GM12873 (cell line): ENCODE data around the gene PPIF.

Experiments used
- TF ChIP-seq, protein P1 (sequence below): IDR thresholded peaks from 2 replicates; pipeline ENCODE4 v1.5.1; 2012; ENCODE audit warnings: low read depth, mild to moderate bottlenecking, moderate library complexity, low read length, control low read depth; ENCODE audit not compliant: insufficient read depth; ENCODE audit errors: missing control alignments

The PPIF gene

GRCh38 chr10:79401015-79401921 is 54.0 kb downstream of the PPIF start:
- TF ChIP-seq, protein P1, sequence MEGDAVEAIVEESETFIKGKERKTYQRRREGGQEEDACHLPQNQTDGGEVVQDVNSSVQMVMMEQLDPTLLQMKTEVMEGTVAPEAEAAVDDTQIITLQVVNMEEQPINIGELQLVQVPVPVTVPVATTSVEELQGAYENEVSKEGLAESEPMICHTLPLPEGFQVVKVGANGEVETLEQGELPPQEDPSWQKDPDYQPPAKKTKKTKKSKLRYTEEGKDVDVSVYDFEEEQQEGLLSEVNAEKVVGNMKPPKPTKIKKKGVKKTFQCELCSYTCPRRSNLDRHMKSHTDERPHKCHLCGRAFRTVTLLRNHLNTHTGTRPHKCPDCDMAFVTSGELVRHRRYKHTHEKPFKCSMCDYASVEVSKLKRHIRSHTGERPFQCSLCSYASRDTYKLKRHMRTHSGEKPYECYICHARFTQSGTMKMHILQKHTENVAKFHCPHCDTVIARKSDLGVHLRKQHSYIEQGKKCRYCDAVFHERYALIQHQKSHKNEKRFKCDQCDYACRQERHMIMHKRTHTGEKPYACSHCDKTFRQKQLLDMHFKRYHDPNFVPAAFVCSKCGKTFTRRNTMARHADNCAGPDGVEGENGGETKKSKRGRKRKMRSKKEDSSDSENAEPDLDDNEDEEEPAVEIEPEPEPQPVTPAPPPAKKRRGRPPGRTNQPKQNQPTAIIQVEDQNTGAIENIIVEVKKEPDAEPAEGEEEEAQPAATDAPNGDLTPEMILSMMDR = no peak

DNA sequence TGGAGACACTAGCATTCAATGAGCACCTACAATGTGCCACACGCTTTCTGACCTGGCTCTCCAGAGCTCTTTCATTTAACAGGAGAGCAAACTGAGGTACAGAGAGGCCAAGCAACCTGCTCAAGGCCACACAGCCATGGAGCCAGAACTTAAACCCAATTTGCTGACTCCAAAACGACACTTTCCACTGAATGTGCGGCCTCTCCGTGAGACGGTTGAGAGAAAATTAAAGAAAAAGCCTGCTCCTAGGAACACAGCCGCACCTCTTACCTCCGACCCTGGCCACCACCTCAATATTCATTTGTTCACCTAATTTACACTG is 55.3 kb downstream of the PPIF start:
- TF ChIP-seq, protein P1 = no peak

- TF ChIP-seq, protein P1 = no peak
These were observed 55.7 kb downstream of the PPIF start for GRCh38 chr10:79402951-79403350.

DNA sequence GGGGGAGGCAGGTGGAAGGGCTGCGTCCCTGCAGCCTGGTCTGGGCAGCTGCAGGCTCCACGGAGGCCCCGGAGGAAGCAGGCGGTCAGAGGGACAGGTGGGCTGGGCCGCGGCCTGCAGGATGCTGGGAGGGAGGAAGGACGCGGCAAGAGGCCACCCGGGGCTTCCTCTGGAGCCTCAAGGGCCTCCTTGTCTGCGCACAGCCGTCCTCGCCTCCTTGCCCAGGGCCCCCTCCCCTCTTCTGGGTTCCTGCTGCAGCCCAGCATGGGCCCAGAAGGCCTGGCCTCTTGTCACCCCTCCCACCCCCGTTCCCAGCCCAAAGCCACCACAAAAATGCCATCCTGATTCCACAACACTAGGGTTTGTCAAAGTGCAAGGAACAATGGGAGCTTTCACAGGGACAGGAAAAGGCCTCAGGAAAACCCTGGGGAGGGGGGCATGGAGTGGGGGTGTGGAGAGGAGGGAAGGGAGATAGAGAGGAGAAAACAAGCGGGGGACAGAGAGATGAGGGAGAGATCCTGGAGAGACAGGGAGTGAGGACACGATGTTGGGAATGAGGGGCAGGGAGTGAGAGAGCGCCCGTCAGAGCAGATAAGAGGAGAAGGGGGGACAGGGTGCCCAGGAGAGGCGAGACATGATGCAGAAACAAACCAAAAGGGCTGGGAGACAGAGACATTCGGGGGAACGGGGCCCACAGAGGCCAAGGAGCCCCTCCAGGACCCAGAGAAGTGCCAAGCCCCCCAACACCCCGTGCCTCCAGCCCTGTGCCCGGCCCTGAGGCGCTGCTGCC is 56.4 kb downstream of the PPIF start:
- TF ChIP-seq, protein P1 = no peak

- TF ChIP-seq, protein P1 = no peak
These were observed 57.0 kb downstream of the PPIF start for GRCh38 chr10:79404231-79404609.

DNA sequence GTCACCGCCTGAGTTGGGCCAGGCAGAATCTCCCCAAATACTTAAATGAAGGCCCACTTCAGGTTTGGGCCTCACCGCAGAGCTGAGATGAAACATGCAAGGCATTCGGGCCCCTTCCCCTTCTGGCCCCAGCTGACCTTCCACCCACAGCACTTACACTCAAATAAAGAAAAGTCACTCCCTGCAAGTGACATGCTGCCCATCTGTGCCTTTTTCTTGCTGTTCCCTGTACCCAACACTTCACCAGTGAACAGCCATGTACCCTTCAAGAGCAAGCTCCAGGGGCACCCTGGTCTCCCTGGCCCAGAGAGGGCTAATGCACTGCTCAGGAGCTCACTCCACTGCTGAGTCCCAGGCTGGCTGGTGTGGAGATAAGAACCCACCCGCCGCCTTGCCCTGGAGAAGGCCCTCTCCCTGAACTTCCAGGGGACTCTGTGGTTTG is 57.4 kb downstream of the PPIF start:
- TF ChIP-seq, protein P1 = no peak
